GM12878 (cell line): ENCODE data around the gene PLPP6. TPM values are rescaled to one million over a fixed set of nuclear protein-coding genes. Genes with fewer than 3 reads are reported as not detected.

Source experiments
- ATAC-seq: fragments of 200-7000 bp; cut with Tn5 transposase; 3 replicates; pipeline ENCODE4 v1.9.1; 2020; ENCODE audit warnings: mild to moderate bottlenecking, moderate library complexity
- BruUV-seq: library from RNA; stranded (reverse); fragments of 400-500 nt; replicated peaks from 2 replicates; lab custom pipeline; 2021; lab: Mats Ljungman, UMichigan
- CTCF ChIA-PET: fragments of 300-600 bp; sonication (Branson Sonifier 250); formaldehyde crosslinking; extraction: SDS; loops from one replicate; lab custom pipeline; 2021; ENCODE audit warnings: inconsistent platforms; lab: Yijun Ruan, JAX
- POLR2A ChIA-PET: fragments of 350-600 bp; formaldehyde crosslinking; extraction: SDS; loops from one replicate; lab custom pipeline; 2021; ENCODE audit warnings: inconsistent platforms; lab: Charles Lee
- RAD21 ChIA-PET: fragments of 300-600 bp; sonication (Branson Sonifier 250); formaldehyde crosslinking; loops from one replicate; lab custom pipeline; 2023; ENCODE audit warnings: antibody characterized with exemption; ENCODE audit not compliant: unreplicated experiment; lab: Charles Lee
- SMC1A ChIA-PET: fragments of 300-600 bp; sonication (Branson Sonifier 250); formaldehyde crosslinking; loops from one replicate; lab custom pipeline; 2023; ENCODE audit not compliant: unreplicated experiment, uncharacterized antibody; lab: Charles Lee
- DNase-seq: peaks from one replicate; pipeline ENCODE4 v3.0.0-alpha.2; 2011; ENCODE audit warnings: low read depth, low spot score
- FAIRE-seq: peaks from 3 replicates; lab custom pipeline; 2011; peaks lifted over from hg19 to GRCh38; lab: Jason Lieb, UNC
- H2AFZ ChIP-seq: 2 replicates; pipeline ENCODE4 v1.6.0; 2011; ENCODE audit warnings: low read depth, low read length, control low read depth; ENCODE audit not compliant: control insufficient read depth
- H3K27ac ChIP-seq: 2 replicates; pipeline ENCODE4 v1.5.1; 2011; ENCODE audit warnings: control low read depth; ENCODE audit not compliant: control insufficient read depth, insufficient read depth
- H3K27me3 ChIP-seq, 2 experiments: replicated peaks in 1 of 2; 2 replicates each; pipeline versions ENCODE4 v1.6.0 to v1.6.1; 2011; ENCODE audit warnings: low read length in 1 of 2; ENCODE audit not compliant: control insufficient read depth in 2 of 2, insufficient read depth in 2 of 2
- H3K36me3 ChIP-seq, 2 experiments: 2 replicates each; pipeline ENCODE4 v1.5.1; 2011; ENCODE audit warnings: low read length in 1 of 2; ENCODE audit not compliant: control insufficient read depth in 2 of 2, insufficient read depth in 2 of 2
- H3K4me1 ChIP-seq: 2 replicates; pipeline ENCODE4 v1.6.1; 2011; ENCODE audit warnings: mild to moderate bottlenecking, low read length, moderate library complexity, mixed read lengths; ENCODE audit not compliant: control insufficient read depth, insufficient read depth
- H3K4me2 ChIP-seq: 2 replicates; pipeline ENCODE4 v1.6.0; 2011; ENCODE audit warnings: control low read depth; ENCODE audit not compliant: control insufficient read depth, insufficient read depth
- H3K4me3 ChIP-seq: fragments of 200-600 bp; sonication (generic); 2 replicates; pipeline ENCODE4 v1.5.1; 2016
- H3K79me2 ChIP-seq: 2 replicates; pipeline ENCODE4 v1.6.0; 2011; ENCODE audit warnings: low read length; ENCODE audit not compliant: control insufficient read depth, insufficient read depth
- H3K9ac ChIP-seq: 2 replicates; pipeline ENCODE4 v1.8.0; 2011; ENCODE audit warnings: low read length, control low read depth, mixed read lengths; ENCODE audit not compliant: control insufficient read depth, insufficient read depth
- H3K9me3 ChIP-seq: replicated peaks from 3 replicates; pipeline ENCODE4 v1.5.1; 2011; ENCODE audit warnings: mild to moderate bottlenecking, low read length; ENCODE audit not compliant: control insufficient read depth, insufficient read depth
- H4K20me1 ChIP-seq: 2 replicates; pipeline ENCODE4 v1.6.0; 2011; ENCODE audit not compliant: control insufficient read depth, insufficient read depth
- CEBPB ChIP-seq, 2 experiments: fragments of 150-350 bp in 1 of 2; IDR thresholded peaks; 2 replicates each; pipeline ENCODE4 v1.6.1; 2012 to 2014; ENCODE audit warnings: low read depth in 2 of 2, low read length in 2 of 2, borderline replicate concordance in 1 of 2, inconsistent platforms in 1 of 2
- EP300 ChIP-seq, 2 experiments: fragments of 150-350 bp in 1 of 2; IDR thresholded peaks; 2 replicates each; pipeline ENCODE4 v1.6.1; 2011 to 2012; ENCODE audit warnings: low read depth in 2 of 2, low read length in 2 of 2, borderline replicate concordance in 1 of 2, improper control_type of control experiment in 1 of 2, inconsistent platforms in 1 of 2; ENCODE audit not compliant: control insufficient read depth in 1 of 2
- FOS ChIP-seq: IDR thresholded peaks from 3 replicates; pipeline ENCODE4 v1.6.1; 2011; ENCODE audit warnings: borderline replicate concordance; ENCODE audit not compliant: insufficient read length; ENCODE audit errors: extremely low read depth
- GATAD2B ChIP-seq: fragments of 450-650 bp; conservative IDR thresholded peaks from 2 replicates; pipeline ENCODE4 v1.6.1; 2017; ENCODE audit warnings: low read depth, mild to moderate bottlenecking, moderate library complexity
- HDGF ChIP-seq: fragments of 450-650 bp; IDR thresholded peaks from 2 replicates; pipeline ENCODE4 v1.6.1; 2016; ENCODE audit warnings: antibody characterized with exemption
- JUNB ChIP-seq: IDR thresholded peaks from 2 replicates; pipeline ENCODE4 v1.6.1; 2016; ENCODE audit warnings: antibody characterized with exemption, mild to moderate bottlenecking
- KDM1A ChIP-seq: fragments of 200-600 bp; sonication (generic); IDR thresholded peaks from 2 replicates; pipeline ENCODE4 v1.6.1; 2016; ENCODE audit warnings: borderline replicate concordance
- MYC ChIP-seq: IDR thresholded peaks from 2 replicates; pipeline ENCODE4 v1.6.1; 2011; ENCODE audit warnings: mild to moderate bottlenecking, low read length, moderate library complexity, inconsistent platforms; ENCODE audit not compliant: insufficient read depth, insufficient replicate concordance, insufficient read length, severe bottlenecking
- RCOR1 ChIP-seq: conservative IDR thresholded peaks from 2 replicates; pipeline ENCODE4 v1.6.1; 2012; ENCODE audit warnings: low read depth, low read length, improper control_type of control experiment
- SMARCA5 ChIP-seq: fragments of 450-650 bp; IDR thresholded peaks from 2 replicates; pipeline ENCODE4 v1.6.1; 2017; ENCODE audit warnings: mild to moderate bottlenecking
- YY1 ChIP-seq: IDR thresholded peaks from 2 replicates; pipeline ENCODE4 v1.6.1; 2011; ENCODE audit warnings: low read depth, mild to moderate bottlenecking, low read length
- ZNF207 ChIP-seq: fragments of 450-650 bp; IDR thresholded peaks from 2 replicates; pipeline ENCODE4 v1.6.1; 2014; ENCODE audit warnings: antibody characterized with exemption, mild to moderate bottlenecking, borderline replicate concordance
- WGBS: methylation state at CpG from one replicate; pipeline ENCODE4 v1.1.6; 2016; ENCODE audit warnings: low lambda C conversion rate; ENCODE audit not compliant: insufficient replicate concordance, insufficient coverage; ENCODE audit errors: missing lambda C conversion rate; 5-methylcytosine and 5-hydroxymethylcytosine counted together
- in situ Hi-C: fragments of 300-500 bp; cut with MboI; formaldehyde crosslinking; loops from 9 replicates; pipeline ENCODE4 v1.14.3; 2018; ENCODE audit warnings: mixed read lengths
- intact Hi-C: fragments of 100-400 bp; cut with micrococcal nuclease; formaldehyde crosslinking; loops from one replicate; pipeline ENCODE4 v1.14.2; 2022; ENCODE audit not compliant: unreplicated experiment
- polyA plus RNA-seq, 11 experiments: library from polyadenylated mRNA; depleted of rRNA in 4 of 11; unstranded in 6 of 11; stranded (reverse) in 5 of 11; fragments of >200 nt; fragmentation: Nextera tagmentation in 4 of 11; fragmentation: Illumina TruSeq in 1 of 11; extraction: Ambion mirVana in 4 of 11; extraction: Trizol in 1 of 11; gene quantifications; 1 replicate in 1 of 11; 2 replicates in 10 of 11; pipeline versions ENCODE4 v1.2.1 to v1.2.3, GENCODE V29; 2011 to 2016; ENCODE audit warnings: inconsistent platforms in 2 of 11, missing spikeins in 2 of 11, low read depth in 1 of 11
- total RNA-seq, 4 experiments: library from RNA; depleted of rRNA in 3 of 4; stranded (reverse); fragments of >200 nt in 3 of 4; fragmentation: Illumina TruSeq in 1 of 4; extraction: Trizol in 1 of 4; gene quantifications; 2 replicates each; pipeline versions ENCODE4 v1.2.1 to v1.2.3, GENCODE V29; 2013 to 2021
- TF ChIP-seq, protein P1 (sequence below): fragments of 450-650 bp; IDR thresholded peaks from 2 replicates; pipeline ENCODE4 v1.6.1; 2014; ENCODE audit warnings: mild to moderate bottlenecking
- TF ChIP-seq, protein P2 (sequence below): fragments of 450-650 bp; IDR thresholded peaks from 2 replicates; pipeline ENCODE4 v1.6.1; 2017; ENCODE audit warnings: mild to moderate bottlenecking, moderate library complexity
- TF ChIP-seq, protein P3 (sequence below): IDR thresholded peaks from 2 replicates; pipeline ENCODE4 v1.6.1; 2011; ENCODE audit warnings: low read depth, low read length, improper control_type of control experiment, borderline replicate concordance

The PLPP6 gene
- total and polyA plus RNA-seq, 10 of the 15 experiments (the other 5 are each of a cell fraction or from before 2014, with no cell fraction given), result 1.6 to 11.3 (median 6.9) TPM

DNA sequence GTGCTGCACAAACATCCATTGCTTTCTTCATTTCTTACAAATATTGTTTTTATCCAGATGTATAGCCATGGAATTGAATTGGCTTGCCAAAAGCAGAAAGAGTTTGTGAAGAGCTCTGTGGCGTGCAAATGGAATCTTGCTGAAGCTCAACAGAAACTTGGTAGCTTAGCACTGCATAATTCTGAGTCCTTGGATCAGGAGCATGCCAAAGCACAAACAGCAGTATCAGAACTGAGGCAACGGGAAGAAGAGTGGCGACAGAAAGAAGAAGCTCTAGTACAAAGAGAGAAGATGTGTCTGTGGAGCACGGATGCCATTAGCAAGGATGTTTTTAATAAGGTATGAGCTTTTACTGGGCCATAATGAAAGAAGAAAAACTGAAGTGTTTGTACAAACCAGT, 22.7 kb downstream of the PLPP6 start:
- SMC1A ChIA-PET, result interaction anchor here (0.9 to 1.4 kb wide), 5 partner anchors 10 to 41 kb away, joined by 3 to 4 read pairs (median 4); partner anchors contain the start of gene PLPP6
- intact Hi-C loops (no loop called here), in situ Hi-C loops (no loop called here)
- Histone ChIP-seq H3K27me3 (no peaks in the 10 kb centered on the region), H2AFZ (no peak overlapping the region), H3K4me2 (no peak overlapping the region), H3K4me1 (peaks cover 1% of the 10 kb centered on the region; the same call in 1 of the 2 replicates), H3K79me2 (peaks cover 25% of the 10 kb centered on the region), H3K36me3 (peaks cover 0 to 4% of the 10 kb centered on the region in 2 experiments; a peak in 1 of 4 replicates), H3K4me3 (no peak overlapping the region), H3K27ac (no peak overlapping the region), H3K9me3 (no peaks in the 10 kb centered on the region), H4K20me1 (no peaks in the 10 kb centered on the region), H3K9ac (no peak overlapping the region)
- DNase-seq (no peak), ATAC-seq (no peak), FAIRE-seq (no peak)
- TF ChIP-seq MYC, result no peak
- no peak for TF ChIP-seq JUNB
- TF ChIP-seq YY1, result no peak
- no peak for TF ChIP-seq ZNF207
- no peak for TF ChIP-seq FOS
- no peak for TF ChIP-seq CEBPB (IDR thresholded peaks at IDR 0.05; ENCODE audit: borderline replicate concordance in 1 of 2, low read depth in 2 of 2, low read length in 2 of 2)
- TF ChIP-seq GATAD2B, result no peak
- TF ChIP-seq, protein P1, sequence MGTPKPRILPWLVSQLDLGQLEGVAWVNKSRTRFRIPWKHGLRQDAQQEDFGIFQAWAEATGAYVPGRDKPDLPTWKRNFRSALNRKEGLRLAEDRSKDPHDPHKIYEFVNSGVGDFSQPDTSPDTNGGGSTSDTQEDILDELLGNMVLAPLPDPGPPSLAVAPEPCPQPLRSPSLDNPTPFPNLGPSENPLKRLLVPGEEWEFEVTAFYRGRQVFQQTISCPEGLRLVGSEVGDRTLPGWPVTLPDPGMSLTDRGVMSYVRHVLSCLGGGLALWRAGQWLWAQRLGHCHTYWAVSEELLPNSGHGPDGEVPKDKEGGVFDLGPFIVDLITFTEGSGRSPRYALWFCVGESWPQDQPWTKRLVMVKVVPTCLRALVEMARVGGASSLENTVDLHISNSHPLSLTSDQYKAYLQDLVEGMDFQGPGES, result no peak
- TF ChIP-seq, protein P2, sequence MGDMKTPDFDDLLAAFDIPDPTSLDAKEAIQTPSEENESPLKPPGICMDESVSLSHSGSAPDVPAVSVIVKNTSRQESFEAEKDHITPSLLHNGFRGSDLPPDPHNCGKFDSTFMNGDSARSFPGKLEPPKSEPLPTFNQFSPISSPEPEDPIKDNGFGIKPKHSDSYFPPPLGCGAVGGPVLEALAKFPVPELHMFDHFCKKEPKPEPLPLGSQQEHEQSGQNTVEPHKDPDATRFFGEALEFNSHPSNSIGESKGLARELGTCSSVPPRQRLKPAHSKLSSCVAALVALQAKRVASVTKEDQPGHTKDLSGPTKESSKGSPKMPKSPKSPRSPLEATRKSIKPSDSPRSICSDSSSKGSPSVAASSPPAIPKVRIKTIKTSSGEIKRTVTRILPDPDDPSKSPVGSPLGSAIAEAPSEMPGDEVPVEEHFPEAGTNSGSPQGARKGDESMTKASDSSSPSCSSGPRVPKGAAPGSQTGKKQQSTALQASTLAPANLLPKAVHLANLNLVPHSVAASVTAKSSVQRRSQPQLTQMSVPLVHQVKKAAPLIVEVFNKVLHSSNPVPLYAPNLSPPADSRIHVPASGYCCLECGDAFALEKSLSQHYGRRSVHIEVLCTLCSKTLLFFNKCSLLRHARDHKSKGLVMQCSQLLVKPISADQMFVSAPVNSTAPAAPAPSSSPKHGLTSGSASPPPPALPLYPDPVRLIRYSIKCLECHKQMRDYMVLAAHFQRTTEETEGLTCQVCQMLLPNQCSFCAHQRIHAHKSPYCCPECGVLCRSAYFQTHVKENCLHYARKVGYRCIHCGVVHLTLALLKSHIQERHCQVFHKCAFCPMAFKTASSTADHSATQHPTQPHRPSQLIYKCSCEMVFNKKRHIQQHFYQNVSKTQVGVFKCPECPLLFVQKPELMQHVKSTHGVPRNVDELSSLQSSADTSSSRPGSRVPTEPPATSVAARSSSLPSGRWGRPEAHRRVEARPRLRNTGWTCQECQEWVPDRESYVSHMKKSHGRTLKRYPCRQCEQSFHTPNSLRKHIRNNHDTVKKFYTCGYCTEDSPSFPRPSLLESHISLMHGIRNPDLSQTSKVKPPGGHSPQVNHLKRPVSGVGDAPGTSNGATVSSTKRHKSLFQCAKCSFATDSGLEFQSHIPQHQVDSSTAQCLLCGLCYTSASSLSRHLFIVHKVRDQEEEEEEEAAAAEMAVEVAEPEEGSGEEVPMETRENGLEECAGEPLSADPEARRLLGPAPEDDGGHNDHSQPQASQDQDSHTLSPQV, result no peak
- no peak for TF ChIP-seq KDM1A
- TF ChIP-seq EP300 (IDR thresholded peaks at IDR 0.05; ENCODE audit: borderline replicate concordance in 1 of 2, control insufficient read depth in 1 of 2, low read depth in 2 of 2, low read length in 2 of 2), result no peak
- no peak for TF ChIP-seq SMARCA5
- TF ChIP-seq HDGF, result no peak
- TF ChIP-seq RCOR1, result no peak
- TF ChIP-seq, protein P3, sequence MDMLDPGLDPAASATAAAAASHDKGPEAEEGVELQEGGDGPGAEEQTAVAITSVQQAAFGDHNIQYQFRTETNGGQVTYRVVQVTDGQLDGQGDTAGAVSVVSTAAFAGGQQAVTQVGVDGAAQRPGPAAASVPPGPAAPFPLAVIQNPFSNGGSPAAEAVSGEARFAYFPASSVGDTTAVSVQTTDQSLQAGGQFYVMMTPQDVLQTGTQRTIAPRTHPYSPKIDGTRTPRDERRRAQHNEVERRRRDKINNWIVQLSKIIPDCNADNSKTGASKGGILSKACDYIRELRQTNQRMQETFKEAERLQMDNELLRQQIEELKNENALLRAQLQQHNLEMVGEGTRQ, result no peak
- no TSS peak for BruUV-seq
- CTCF ChIA-PET, result interaction anchor here (0.6 to 1.4 kb wide), 4 partner anchors 10 to 210 kb away, joined by 3 to 7 read pairs (median 4); no protein-coding TSS in a partner anchor
- WGBS, result 95% methylated on average over 4 of the region's 4 CpGs
- POLR2A ChIA-PET, result no interaction called here
- RAD21 ChIA-PET, result interaction anchor here (1.3 kb wide), 1 partner anchor 19 kb away, joined by 6 read pairs; the partner anchor contains the start of gene SPATA6L
